Activated T-cell treated with anti-CD3 and anti-CD28 coated beads for 48 hours (primary cell): ENCODE results near the gene ABHD11.
"Not testable (repeated sequence)": the region's sequence is repeated elsewhere in the genome, so short reads cannot be mapped to it uniquely, and the experiment has no call there.

Experiments used
- DNase-seq: peaks from one replicate; pipeline ENCODE4 v3.0.0-alpha.2; 2020; ENCODE audit warnings: low read depth

ABHD11 gene, protein sequence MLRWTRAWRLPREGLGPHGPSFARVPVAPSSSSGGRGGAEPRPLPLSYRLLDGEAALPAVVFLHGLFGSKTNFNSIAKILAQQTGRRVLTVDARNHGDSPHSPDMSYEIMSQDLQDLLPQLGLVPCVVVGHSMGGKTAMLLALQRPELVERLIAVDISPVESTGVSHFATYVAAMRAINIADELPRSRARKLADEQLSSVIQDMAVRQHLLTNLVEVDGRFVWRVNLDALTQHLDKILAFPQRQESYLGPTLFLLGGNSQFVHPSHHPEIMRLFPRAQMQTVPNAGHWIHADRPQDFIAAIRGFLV

DNA sequence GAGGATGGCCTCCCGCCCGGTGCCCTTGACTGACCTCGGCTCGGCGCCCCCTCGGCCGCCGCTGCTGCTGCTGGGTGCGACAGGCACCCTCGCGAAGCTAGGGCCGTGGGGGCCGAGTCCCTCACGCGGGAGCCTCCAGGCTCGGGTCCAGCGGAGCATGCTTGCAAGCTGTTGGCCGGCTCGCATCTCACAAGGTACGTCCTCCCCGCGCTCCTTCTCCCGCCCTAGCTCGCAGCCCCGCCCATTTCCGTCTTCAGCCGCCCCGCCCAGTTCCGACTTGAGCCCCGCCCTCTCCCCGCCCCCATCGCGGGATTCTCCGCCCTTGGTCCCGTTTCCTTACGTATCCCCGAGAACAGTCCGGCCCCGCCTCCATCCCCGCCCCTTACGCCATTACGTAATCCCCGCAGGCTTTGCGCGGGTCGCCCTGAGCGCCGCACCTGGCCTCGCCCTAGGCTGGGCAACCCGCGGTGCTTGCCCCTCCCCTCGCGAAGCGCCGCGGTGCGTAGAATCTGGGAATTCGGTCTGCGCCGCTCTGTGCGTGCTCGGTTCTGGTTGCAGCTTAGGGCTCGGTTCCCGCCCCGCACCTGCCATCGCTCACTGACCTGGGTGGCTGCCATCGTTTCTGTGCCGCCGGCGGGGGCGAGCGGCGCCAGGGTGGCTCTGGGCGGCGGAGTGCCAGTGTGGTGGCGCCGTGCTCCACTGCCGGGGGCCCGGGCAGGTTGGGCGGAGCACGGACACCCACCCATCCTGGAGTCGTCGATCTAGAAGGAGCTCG lies at the start of gene ABHD11:
ABHD11 (minus strand) TSS at position 191 of the 775 bp plus-strand sequence; CDS start at position 159, 32 bp downstream.
- DNase-seq, result peak; percentile 95

DNA sequence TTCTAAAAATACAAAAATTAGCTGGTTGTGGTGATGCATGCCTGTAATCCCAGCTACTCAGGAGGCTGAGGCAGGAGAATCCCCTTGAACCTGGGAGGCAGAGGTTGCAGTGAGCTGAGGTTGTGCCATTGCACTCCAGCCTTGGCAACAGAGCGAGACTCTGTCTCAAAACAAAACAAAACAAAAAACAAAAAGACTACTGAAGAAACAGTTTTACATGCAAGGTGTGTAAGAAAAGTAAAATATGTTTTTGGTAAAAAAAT lies 49.1 kb upstream of the ABHD11 start:
- DNase-seq, result not testable (repeated sequence)

DNA sequence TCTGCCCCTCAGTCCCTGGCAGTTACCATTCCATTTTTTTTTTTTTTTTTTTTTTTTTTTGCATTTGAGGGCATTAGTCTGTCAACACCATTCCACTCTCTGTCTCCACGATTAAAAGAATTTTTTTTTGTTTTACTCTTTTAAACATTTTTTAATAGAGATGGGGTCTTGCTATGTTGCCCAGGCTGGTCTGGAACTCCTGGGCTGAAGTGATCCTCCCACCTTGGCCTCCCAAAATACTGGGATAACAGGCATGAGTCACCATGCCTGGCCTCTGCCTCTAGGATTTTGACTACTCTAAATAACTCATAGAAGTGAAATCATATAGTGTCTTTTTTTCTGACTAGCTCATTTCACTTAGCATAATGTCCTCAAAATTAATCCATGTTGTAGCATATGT lies 48.0 kb upstream of the ABHD11 start:
- no peak for DNase-seq

DNA sequence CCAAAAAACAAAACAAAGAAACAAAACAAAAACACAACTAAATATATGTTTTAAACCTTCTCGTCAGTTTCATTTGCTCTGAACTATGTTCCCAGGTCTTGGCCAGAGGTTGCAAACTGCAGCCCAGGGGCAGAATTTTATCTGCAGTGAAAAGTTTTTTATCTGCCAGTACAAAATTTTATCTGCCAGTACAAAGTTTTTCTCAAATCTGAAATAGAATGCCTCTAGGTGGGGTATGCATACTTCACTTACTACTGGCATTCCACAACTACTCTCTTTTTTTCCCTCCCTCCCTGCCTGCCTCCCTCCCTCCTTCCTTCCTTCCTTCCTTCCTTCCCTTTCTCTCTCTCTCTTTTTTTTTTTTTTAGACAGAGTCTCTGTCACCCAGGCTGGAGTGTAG lies 40.9 kb upstream of the ABHD11 start:
- DNase-seq, result no peak

DNA sequence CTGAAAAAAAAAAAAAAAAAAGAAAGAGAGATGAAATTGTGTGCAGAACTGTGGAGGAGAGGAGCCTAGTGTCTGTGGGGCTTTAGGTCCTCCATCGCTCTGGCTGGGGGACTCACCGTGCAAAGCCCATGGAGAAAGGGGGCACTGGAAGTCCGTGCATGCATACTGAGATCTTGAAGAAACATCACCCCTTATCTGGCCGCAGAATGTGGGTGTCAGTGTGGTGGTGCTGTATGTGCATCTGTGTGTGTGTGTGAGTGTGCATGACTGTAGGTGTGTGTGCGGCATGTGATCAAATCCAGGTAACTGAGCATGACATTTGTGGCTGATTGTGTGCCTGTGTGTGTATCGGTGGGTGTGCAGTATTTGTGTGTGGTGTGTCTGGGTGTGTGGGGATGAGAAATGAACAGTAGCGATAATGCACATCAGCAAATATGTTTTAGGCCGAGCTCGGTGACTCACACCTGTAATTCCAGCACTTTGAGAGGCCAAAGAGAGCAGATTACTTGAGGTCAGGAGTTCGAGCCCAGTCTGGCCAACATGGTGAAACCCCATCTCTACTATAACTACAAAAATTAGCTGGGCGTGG lies 40.3 kb upstream of the ABHD11 start:
- DNase-seq, result no peak

DNA sequence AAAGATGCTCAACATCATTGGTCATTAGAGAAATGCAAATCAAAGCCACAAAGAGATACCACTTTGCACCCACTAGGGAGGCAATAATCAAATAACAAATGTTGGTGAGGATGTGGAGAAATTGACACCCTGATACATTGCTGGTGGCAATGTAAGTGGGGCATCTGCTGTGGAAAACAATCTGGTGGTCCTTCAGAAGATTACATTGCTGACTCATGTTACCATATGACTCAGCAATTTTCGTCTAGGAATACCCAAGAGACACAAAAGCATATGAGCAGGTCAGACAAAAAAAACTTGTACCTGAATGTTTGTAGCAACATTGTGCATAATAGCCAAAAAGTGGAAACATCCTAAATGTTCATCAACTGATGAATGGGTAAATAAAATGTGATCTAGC lies 36.3 kb upstream of the ABHD11 start:
- no peak for DNase-seq

DNA sequence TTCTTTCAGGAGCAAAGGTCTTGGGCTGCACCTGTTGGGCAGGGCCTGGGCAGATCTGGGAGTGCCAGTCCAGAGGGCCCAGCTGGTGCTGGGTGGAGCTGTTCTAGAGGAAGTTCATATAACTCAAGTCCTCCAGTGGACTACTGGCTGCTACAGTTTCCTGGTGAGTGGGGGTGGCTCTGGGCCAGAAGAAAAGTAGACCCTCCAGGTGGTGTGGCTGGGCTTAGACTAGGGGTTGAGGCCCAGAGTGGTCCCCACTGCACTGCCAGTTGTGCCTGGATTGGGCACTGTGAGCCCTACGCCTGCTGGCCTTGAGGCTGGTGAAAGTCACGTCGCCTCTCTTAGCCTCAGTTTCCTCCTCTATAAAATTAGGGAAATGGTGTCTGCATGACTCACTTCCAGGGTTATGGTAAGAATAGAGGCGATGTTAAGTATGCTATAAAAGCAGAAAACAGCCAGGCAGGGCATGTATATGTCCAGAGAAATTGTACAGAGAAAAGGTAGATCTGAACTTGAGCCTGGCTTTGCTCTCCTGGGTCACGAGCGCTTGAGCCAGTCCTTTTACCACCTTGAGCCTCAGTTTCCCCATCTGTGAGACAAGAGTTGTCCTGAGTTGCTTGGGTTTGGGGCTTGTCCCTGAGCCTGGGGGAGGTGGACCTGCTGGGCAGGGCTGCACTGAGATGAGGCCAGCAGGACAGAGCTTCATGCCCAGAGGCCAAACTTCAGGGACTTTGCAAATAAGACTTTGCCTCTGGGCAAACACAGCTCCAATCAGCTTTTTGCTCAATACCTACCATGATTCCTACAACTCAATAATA lies 35.3 kb upstream of the ABHD11 start:
- no peak for DNase-seq

DNA sequence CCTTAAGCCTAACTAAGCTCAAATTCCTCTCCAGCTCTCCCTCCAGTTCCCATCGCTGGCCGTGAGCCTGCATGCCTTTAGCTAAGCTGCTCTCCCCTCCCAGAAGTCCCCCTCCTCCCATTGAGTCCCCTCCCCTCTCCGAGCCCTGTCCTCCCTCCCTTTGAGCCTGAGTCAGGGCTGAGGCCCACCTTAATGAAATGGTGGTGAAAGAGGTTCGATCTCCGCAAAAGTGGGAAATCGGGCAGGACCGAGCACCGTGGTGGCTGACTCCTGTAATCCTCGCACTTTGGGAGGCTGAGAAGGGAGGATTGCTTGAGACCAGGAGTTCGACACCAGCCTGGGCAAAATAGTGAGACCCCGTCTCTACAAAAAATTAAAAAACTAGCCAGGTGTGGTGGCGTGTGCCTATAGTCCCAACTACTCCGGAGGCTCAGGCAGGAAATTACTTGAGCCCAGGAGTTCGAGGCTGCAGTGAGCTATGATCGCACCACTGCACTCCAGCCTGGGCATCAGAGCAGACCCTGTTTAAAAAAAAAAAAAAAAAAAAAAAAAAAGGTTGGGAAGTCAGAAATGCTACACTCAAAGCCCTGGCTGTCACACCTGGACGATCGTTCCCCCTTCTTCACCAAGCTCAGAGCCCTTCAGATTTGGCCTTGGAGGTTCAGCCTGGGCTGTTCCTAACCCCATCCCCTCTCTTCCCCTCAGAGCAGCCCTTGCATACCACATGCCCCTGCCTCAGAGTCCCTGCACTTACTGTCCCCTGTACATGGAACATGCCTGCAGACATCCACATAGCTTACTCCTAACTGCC lies 32.5 kb upstream of the ABHD11 start:
- no peak for DNase-seq

DNA sequence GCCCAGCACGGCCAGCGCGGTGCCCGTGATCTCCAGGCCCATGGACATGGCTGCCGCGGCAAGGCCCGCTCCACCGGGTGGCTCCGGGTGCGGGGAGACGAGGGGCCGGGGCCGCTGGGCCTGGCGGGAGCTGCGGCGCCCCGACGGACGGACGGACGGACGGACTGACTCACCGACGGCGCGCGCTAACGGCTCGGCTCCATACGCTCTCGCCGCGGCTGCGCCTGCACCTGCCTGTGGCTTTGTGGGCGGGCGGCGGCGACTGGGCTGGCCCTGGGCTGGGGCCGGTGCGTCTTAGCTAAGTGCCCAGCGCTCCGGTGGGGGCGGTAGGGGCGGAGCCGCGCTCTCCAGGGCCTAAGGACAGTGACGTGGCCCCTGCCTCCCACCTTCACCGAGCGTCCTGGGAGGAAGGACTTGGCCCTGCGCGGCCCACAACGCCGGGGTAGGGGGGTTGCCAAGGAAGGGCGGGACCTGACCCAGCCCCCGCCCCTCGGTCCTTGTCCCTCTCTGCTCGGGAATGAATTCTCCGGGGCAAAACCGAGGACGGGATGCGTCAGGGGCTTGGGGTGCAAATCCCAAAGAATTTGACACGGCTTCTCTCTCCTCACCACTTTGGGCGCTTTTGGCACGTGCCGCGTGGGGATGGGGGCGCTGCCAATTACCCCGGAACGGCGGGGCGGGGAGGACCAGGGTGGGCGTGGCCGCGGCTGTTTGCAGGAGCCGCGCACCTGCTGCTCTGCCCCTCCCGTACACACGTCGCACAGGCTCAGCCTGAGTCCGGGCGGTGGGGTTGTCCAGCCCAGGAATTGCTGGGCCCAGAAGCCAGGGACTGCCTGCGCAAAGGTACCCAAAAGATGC lies 31.6 kb upstream of the ABHD11 start, which contains the start of gene CLDN3:
CLDN3 (minus strand) TSS at position 269 of the 858 bp plus-strand sequence; CDS start at position 48, 221 bp downstream.
- DNase-seq, result no peak

DNA sequence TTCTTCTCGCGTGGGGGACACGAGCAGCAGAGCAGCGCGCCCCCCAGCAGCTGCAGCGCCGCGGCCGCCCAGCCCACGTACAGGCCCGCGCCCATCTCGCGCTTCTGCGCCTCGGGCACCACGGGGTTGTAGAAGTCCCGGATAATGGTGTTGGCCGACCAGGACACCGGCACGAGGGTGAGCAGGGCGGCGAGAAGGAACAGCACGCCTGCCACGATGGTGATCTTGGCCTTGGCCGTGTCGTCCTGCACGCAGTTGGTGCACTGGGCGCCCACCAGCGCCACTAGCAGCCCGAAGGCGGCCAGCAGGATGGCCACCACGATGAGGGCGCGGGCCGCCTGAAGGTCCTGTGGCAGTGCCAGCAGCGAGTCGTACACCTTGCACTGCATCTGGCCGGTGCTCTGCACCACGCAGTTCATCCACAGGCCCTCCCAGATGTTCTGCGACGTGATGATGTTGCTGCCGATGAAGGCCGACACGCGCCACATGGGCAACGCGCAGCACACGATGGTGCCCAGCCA lies 30.9 kb upstream of the ABHD11 start:
- DNase-seq, result no peak

DNA sequence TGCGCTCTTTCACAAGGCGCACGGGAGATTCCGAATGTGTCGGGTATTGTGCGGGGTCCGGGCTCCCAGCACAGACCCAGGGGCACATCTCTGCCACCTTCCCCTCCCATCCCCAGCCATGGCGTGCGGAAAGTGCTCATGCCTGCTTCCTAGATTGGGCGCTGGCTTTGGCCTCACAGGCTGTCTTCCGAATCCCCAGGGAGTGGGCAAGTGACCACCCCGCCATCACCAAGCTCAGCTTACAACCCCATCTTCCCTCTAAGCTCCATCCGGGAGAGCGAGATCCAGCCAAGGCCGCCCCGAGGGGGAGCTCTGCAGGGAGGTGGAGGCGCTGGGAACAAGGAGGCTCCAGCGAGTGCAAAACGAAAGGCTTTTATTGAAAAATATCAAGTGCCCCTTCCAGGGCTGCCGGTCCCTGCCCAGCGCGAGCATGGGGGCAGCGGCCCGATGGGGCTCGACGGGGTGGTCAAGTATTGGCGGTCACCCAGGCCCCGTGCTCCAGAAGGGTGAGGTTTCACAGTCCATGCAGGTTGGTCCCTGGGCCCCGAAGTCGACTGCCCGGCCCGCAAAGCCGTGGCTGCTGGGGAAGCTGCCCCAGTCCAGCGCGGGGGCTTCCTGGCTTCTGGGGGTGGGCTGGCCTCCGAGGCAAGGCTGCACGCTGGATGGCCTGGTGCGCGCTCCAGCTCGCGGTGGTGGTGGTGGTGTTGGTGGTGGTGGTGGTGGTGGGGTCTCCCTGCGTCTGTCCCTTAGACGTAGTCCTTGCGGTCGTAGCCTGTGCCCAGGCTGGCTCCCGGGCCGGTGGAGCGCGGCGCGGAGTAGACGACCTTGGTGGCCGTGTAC lies 30.3 kb upstream of the ABHD11 start:
- no peak for DNase-seq

DNA sequence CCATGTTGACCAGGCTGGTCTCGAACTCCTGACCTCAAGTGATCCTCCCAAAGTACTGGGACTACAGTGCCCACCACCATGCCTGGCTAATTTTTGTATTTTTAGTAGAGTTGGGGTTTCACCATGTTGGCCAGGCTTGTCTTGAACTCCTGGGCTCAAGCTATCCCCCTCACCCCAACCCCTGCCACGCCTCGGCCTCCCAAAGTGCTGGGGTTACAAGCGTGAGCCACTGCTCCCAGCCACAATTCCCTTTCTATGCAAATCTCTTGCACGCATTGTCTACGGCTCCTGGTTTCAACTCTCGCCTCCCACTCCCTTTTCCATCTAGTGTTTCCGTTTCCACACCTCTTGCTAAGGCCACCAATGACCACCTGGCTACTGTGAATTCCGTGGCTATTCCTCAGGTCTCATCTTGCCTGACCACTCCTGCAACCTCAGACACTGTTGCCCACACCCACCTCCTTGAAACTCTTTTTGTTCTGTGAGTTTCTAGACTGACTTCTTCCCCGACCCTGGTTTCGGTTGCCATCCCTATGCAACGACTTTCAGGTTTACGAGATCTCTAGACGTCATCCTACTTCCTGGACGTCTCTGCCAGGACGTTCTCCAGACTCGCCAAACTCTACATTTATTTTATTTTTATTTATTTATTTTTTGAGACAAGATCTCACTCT lies 28.1 kb upstream of the ABHD11 start:
- DNase-seq, result no peak

DNA sequence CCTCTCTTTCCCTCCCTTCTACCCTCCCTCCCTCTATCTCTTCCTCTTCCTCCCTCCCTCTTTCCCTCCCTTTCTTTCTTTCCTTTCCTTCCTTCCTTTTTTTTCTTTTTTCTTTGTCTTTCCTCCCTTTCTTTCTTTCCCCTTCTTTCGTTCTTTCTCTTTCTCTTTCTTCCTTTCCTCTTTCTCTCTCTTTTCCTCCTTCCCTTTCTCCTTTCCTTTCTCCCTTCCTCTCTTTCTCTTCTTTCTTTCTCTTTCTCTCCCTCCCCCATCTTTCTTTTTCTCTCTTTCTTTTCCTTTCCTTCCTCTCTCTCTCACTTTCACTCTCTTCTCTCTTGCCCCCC lies 24.0 kb upstream of the ABHD11 start:
- DNase-seq, result no peak

DNA sequence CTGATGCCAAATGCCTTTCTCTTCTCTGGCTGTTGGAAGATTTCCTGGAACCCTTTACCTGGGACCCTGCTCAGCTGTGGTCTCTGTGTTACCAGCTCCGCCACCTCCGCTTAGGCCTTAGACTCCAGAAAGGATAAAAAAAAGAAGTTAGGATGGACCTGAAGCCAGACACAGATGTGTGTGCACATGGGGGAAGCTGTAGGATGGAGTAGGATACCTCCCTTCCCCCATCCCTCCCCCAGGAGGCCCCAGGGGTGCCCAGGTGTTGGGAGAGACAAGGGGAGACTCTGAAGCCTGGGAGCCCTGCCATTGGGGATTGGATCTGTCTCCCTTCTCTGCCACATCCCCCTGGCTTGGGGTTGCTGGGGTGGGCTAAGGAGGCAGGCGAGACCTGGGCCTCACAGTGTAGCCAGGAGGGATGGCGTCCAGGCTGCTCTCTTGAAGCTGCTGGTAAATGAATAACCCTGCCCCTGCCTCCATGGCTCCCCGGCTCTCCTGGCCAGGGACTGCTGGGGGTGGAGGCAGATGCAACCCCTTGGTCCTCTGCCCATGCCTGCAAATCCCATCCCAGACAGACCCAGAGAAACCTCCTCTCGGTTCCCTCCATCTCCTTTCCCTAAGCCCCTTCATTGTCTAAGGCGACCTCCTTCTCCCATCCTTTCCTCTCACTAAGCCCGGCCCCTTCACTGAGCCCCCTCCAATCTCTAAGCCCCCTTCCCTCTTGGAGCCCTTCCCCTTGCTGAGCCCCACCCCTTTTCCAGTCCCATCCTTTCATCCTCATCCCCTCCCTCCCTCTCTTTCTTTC lies 23.5 kb upstream of the ABHD11 start:
- no peak for DNase-seq

DNA sequence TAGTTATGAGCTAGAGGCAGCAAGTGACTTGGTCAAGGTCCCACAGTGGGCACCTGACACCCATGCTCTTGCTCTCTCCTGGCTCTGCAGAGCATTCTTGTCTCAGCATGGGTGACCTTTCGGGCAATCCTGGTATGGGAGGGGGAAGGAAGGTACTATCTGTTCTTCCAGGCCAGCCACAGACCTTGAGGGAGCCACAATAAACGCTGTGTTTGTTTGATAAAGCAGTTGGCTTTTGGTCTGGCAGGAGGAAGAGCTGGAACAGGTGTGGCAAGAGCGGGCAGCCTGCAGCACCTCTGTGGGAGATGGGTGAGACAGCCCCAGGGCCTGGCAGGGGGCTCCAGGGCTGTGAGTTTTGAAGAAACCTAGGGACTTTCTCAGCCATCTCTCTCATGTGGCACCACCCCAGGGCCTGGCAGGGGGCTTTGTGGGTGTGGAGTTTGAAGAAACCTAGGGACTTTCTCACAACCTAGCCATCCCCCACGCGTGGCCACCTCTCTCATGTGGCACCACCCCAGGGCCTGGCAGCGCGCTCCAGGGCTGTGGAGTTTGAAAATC lies 20.1 kb upstream of the ABHD11 start:
- DNase-seq, result no peak

DNA sequence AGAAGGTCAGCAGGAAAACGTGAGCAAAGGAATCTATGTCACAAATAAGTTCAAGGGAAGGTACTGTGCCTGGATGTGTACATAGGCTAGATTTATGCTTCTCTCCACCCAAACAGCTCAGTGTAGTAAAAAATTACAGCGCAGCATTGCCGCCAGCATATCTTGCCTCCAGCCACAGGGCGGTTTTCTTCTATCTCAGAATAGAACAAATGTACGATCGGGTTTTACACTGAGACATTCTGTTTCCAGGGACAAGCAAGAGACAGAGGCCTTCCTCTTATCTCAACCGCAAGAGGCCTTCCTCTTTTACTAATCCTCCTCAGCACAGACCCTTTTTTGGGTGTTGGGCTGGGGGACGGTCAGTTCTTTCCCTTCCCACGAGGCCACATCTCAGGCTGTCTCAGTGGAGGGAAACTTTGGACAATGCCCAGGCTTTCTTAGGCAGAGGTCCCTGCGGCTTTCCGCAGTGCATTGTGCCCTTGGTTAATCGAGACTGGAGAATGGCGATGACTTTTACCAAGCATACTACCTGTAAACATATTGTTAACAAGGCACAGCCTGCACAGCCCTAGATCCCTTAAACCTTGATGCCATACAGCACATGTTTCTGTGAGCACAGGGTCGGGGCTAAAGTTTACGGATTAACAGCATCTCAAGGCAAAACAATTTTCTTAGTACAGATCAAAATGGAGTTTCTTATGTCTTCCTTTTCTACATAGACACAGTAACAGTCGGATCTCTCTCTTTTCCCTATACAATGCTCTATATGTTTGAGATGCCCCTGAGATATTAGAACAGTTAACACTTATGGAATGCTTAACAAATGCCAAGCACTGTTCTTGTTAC lies 11.6 kb upstream of the ABHD11 start:
- DNase-seq, result no peak

DNA sequence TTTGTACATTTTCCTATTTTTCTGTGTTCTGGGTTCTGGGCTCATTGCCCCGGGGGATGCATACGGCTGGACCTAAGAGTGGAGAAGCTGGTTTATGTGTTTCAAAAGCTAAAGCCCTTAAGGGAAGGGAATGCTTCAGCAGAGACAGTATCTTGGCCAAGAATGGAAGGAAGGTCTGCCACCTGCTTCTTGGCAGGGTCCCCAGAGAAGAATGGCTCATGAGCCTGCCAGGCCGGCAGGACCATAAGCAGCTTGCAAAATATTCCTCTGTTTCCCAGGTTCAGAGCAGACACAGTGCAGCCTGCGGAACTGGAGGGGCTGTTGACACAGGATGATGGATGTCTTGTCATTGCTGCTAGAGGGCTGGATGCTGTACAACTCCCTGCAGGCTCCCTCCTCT lies 7.8 kb upstream of the ABHD11 start:
- no peak for DNase-seq
